Stimulated activated naive CD8-positive, alpha-beta T cell treated with anti-CD3 and anti-CD28 coated beads, Interleukin-15, Interleukin-2, amounts not matched to agents 100 ng/mL and 50 ng/mL, for 24 hours (primary cell): Measurements from ENCODE around the gene PCGF5.
A peak's percentile ranks its signal among the peaks of the same experiment; 100 is the strongest.
"Not testable (repeated sequence)": the region's sequence is repeated elsewhere in the genome, so short reads cannot be mapped to it uniquely, and the experiment has no call there.

Experiments
- H3K27ac Mint-ChIP-seq: one replicate; pipeline ENCODE4 v1.8.0; 2021; ENCODE audit warnings: mild to moderate bottlenecking, mixed read lengths
- H3K27me3 Mint-ChIP-seq: one replicate; pipeline ENCODE4 v1.8.0; 2021; ENCODE audit warnings: mixed read lengths
- H3K36me3 Mint-ChIP-seq: one replicate; pipeline ENCODE4 v1.8.0; 2021; ENCODE audit warnings: low read depth, mixed read lengths
- H3K4me1 Mint-ChIP-seq: one replicate; pipeline ENCODE4 v1.8.0; 2021; ENCODE audit warnings: low read depth, mixed read lengths
- H3K4me3 Mint-ChIP-seq: one replicate; pipeline ENCODE4 v1.8.0; 2021; ENCODE audit warnings: mild to moderate bottlenecking, mixed read lengths
- H3K9me3 Mint-ChIP-seq: one replicate; pipeline ENCODE4 v1.8.0; 2021; ENCODE audit warnings: mixed read lengths

Gene PCGF5

DNA sequence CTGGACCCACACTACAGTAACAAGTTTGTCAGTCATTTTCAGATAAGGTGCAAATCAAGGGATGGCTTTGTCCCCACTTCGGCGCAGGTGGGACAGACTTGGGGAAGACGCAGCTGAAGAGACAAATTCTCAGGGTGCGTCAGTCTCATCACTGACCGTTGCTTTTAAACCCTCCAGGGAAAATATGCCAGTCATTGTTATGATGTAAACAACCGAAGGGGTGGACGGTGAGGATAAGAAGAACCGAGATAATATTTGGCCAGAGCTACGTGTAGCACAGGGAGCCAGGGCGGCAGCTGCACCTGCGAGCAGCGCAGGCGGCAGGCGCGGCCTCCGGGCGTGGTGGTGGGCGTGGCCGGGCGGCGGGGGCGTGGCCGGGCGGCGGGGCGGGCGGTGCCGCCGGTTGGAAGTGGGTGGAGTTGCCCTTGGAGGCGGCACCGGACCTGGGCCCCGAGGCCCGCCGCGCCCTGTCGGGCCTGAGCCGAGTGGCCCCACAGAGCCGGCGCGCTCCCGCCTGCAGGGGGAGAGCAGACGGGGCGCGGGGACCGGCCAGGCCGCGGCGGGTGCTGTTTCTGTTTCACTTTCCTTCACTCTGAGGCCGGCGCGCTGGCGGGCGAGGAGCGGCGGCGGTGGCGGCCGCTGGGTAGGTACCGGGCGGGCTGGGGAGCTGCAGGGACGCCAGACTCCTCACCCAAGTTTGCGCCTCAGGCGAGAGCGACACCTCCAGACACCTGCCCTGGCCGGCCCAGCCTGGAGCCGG, at the start of gene PCGF5:
Gene PCGF5 (plus strand): TSS at position 470 of the 760 bp plus-strand sequence. CDS start 2,209 bp downstream, outside the sequence.
- H3K27me3 Mint-ChIP-seq = no peaks in the 10 kb centered on the region
- H3K9me3 Mint-ChIP-seq = no peaks in the 10 kb centered on the region
- peaks cover 29% of the 10 kb centered on the region for H3K36me3 Mint-ChIP-seq
- H3K27ac Mint-ChIP-seq = peak within 1 kb of the TSS; percentile 89
- peak within 1 kb of the TSS; percentile 94 for H3K4me3 Mint-ChIP-seq
- peaks cover 47% of the 10 kb centered on the region for H3K4me1 Mint-ChIP-seq

- peaks cover 44% of the 10 kb centered on the region for H3K4me1 Mint-ChIP-seq
- H3K36me3 Mint-ChIP-seq = peaks cover 55% of the 10 kb centered on the region
- H3K4me3 Mint-ChIP-seq = no peak overlapping the region
- H3K27me3 Mint-ChIP-seq = no peaks in the 10 kb centered on the region
- peaks cover 17% of the 10 kb centered on the region for H3K9me3 Mint-ChIP-seq
- peak overlapping the region; percentile 19 for H3K27ac Mint-ChIP-seq
Measured at GRCh38 chr10:91171485-91171884, 49.0 kb upstream of the PCGF5 start.

DNA sequence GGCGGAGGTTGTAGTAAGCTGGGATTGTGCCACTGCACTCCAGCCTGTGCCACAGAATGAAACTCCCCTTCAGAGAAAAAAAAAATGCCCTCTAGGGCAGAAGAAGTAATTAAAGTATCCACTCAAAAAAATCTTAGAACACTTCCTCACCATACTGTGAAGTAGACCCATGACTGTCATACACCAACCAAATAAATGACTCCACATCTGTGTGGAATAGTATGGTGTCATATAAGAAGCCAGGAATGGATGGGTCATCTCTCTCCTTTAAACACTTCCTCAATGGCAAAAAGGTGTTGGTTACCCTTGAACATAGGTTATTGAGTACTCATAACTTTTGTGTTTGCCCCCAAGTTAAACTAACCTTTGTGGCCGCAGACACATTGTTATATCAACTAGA, 48.1 kb upstream of the PCGF5 start:
- Mint-ChIP-seq H3K27ac (no peak overlapping the region), H3K4me3 (no peak overlapping the region), H3K36me3 (peaks cover 60% of the 10 kb centered on the region), H3K27me3 (no peaks in the 10 kb centered on the region), H3K9me3 (peaks cover 17% of the 10 kb centered on the region), H3K4me1 (peaks cover 44% of the 10 kb centered on the region)

- H3K9me3 Mint-ChIP-seq = peaks cover 9% of the 10 kb centered on the region
- peaks cover 76% of the 10 kb centered on the region for H3K4me1 Mint-ChIP-seq
- no peaks in the 10 kb centered on the region for H3K27me3 Mint-ChIP-seq
- H3K36me3 Mint-ChIP-seq = peaks cover 32% of the 10 kb centered on the region
- H3K4me3 Mint-ChIP-seq = no peak overlapping the region
- H3K27ac Mint-ChIP-seq = peak overlapping the region; percentile 16
Measured at GRCh38 chr10:91185239-91185875, 35.1 kb upstream of the PCGF5 start.

DNA sequence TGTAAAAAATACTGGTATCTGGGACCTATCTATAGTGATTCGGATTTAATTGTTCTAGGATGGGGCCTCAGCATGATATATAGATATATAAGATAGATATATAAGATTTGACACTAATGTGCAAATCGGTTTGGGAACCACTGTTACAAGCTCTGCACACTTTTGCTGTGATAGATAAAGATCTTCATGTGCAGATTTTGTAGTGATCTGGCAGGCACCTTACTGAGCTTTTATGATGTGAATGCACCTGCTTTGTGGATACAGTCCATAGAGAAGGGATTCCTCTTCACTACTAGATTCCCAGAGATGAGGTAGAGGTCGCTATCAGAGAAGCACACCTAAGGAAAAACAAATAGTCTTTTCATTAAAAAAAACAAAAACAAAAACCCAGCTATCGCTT, 33.3 kb upstream of the PCGF5 start:
- Mint-ChIP-seq H3K36me3 (peaks cover 18% of the 10 kb centered on the region), H3K27ac (no peak overlapping the region), H3K9me3 (no peaks in the 10 kb centered on the region), H3K4me1 (peaks cover 79% of the 10 kb centered on the region), H3K4me3 (no peak overlapping the region), H3K27me3 (no peaks in the 10 kb centered on the region)

DNA sequence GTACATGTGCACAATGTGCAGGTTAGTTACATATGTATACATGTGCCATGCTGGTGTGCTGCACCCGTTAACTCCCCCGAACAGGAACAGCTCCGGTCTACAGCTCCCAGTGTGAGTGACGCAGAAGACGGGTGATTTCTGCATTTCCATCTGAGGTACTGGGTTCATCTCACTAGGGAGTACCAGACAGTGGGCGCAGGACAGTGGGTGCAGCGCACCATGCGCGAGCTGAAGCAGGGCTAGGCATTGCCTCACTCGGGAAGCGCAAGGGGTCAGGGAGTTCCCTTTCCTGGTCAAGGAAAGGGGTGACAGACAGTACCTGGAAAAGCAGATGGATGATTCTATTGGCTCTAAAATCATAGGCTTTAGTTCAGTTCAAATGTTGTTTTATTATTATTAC, 32.5 kb upstream of the PCGF5 start:
- Mint-ChIP-seq H3K36me3 (peaks cover 17% of the 10 kb centered on the region), H3K4me1 (peaks cover 79% of the 10 kb centered on the region)
- H3K27me3 Mint-ChIP-seq, H3K27ac Mint-ChIP-seq, H3K9me3 Mint-ChIP-seq, H3K4me3 Mint-ChIP-seq: not testable (repeated sequence)

DNA sequence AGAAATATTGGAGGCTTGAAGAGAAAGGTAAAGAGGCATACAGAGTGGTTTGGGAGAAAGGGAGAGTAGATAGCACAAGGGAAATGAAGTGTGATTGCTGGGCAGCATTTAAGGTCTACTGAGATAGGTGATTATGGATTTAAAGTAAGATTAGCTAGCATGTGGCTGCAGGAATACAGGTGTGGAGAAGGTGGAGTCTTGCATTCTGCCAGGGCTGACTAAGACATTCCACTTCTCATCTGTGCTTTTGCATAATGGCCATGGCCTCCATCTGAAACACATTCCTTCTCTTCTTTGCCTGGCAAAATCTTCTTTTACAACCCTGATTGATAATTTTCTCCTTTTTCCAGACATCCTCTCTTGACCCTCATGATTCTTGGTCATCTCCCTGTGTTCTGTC, 31.6 kb upstream of the PCGF5 start:
- Mint-ChIP-seq H3K4me3 (no peak overlapping the region), H3K4me1 (peaks cover 79% of the 10 kb centered on the region), H3K27ac (peak overlapping the region; percentile 16), H3K36me3 (peaks cover 16% of the 10 kb centered on the region), H3K27me3 (no peaks in the 10 kb centered on the region), H3K9me3 (peaks cover 3% of the 10 kb centered on the region)

DNA sequence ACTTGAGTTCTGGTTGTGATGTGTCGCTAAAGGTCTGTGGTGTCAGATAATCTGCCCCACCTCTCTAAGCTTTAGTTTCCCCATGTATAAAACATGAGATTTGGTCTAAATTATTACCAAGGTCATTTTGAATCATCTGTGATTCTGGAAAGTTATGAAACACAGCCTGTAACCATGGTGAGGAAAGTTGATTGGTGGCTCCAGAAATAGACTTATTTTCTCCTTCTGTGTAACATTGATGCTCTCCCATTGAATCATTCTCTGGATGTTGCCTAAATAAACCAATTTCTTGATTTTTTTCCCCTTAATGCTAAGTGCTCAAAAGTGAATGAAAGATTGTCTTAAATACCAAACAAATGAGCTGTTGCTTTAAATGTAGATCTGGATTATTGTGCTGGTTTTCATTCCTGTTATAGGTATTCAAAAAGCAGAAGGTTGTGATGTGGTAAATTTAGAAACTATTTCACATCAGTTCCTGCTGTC, 30.0 kb upstream of the PCGF5 start:
- Mint-ChIP-seq H3K36me3 (peaks cover 18% of the 10 kb centered on the region), H3K4me1 (peaks cover 80% of the 10 kb centered on the region), H3K27ac (peak overlapping the region; percentile 77), H3K27me3 (no peaks in the 10 kb centered on the region), H3K9me3 (peaks cover 3% of the 10 kb centered on the region), H3K4me3 (no peak overlapping the region)

- H3K9me3 Mint-ChIP-seq = peaks cover 3% of the 10 kb centered on the region
- H3K27ac Mint-ChIP-seq = peak overlapping the region; percentile 77
- peaks cover 77% of the 10 kb centered on the region for H3K4me1 Mint-ChIP-seq
- peaks cover 18% of the 10 kb centered on the region for H3K36me3 Mint-ChIP-seq
- H3K4me3 Mint-ChIP-seq = no peak overlapping the region
- no peaks in the 10 kb centered on the region for H3K27me3 Mint-ChIP-seq
Measured at GRCh38 chr10:91190876-91191583, 29.4 kb upstream of the PCGF5 start.

- peaks cover 80% of the 10 kb centered on the region for H3K4me1 Mint-ChIP-seq
- H3K4me3 Mint-ChIP-seq = no peak overlapping the region
Measured at GRCh38 chr10:91191584-91191919, 28.9 kb upstream of the PCGF5 start.

DNA sequence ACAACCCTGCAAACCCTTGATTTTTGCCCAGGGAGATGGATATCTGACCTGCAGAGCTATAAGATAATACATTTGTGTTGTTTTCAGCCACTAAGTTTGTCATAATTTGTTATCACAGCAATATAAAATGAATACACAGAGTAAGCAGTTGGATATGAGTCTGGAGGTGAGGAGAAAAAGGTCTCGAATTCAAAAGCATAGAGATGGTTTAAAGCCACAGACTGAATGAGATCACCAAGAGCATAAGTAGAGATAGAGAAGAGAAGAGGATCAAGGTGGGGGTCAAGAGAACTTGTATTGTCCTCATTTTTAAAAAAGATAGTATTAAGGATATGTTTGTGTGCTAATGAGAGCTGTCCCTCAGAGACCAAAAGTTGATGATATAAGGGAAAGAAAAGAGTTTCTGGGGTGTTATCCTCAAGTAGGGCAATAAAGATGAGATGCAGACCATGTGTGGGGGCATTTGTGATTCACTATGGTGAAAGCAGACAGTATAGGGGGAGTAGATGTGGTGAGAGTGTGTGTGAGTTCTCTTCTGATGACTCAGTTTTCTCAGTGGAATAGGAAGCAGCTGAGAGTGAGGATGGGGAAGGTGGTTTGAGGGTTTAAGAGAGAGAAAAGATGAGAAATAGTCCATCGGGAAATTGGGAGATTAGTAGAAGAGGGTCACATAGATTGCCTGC, 25.8 kb upstream of the PCGF5 start:
- H3K27me3 Mint-ChIP-seq = no peaks in the 10 kb centered on the region
- peak overlapping the region; percentile 80 for H3K27ac Mint-ChIP-seq
- peak overlapping the region; percentile 35 for H3K4me3 Mint-ChIP-seq
- H3K9me3 Mint-ChIP-seq = peaks cover 3% of the 10 kb centered on the region
- peaks cover 94% of the 10 kb centered on the region for H3K4me1 Mint-ChIP-seq
- peaks cover 21% of the 10 kb centered on the region for H3K36me3 Mint-ChIP-seq

More at GRCh38 chr10:91191584-91191919, 28.9 kb upstream of the PCGF5 start:
- Mint-ChIP-seq H3K9me3 (peaks cover 3% of the 10 kb centered on the region), H3K27ac (peak overlapping the region; percentile 77), H3K36me3 (peaks cover 18% of the 10 kb centered on the region), H3K27me3 (no peaks in the 10 kb centered on the region)

- H3K4me3 Mint-ChIP-seq = no peak overlapping the region
Measured at GRCh38 chr10:91196268-91197048, 24.0 kb upstream of the PCGF5 start.

GRCh38 chr10:91197127-91197526, 23.3 kb upstream of the PCGF5 start:
- Mint-ChIP-seq H3K27me3 (no peaks in the 10 kb centered on the region), H3K9me3 (peaks cover 3% of the 10 kb centered on the region), H3K27ac (no peak overlapping the region), H3K4me1 (peaks cover 95% of the 10 kb centered on the region), H3K36me3 (peaks cover 21% of the 10 kb centered on the region), H3K4me3 (no peak overlapping the region)

More at GRCh38 chr10:91196268-91197048, 24.0 kb upstream of the PCGF5 start:
- Mint-ChIP-seq H3K36me3 (peaks cover 21% of the 10 kb centered on the region), H3K27ac (peak overlapping the region; percentile 71), H3K4me1 (peaks cover 94% of the 10 kb centered on the region), H3K27me3 (no peaks in the 10 kb centered on the region), H3K9me3 (peaks cover 3% of the 10 kb centered on the region)

- Mint-ChIP-seq H3K4me3 (peak overlapping the region; percentile 51), H3K27ac (peak overlapping the region; percentile 94), H3K9me3 (peaks cover 1% of the 10 kb centered on the region), H3K4me1 (peaks cover 92% of the 10 kb centered on the region), H3K36me3 (peaks cover 15% of the 10 kb centered on the region), H3K27me3 (no peaks in the 10 kb centered on the region)
Measured at GRCh38 chr10:91198781-91199180, 21.7 kb upstream of the PCGF5 start.
